Stimulated activated CD4-positive, alpha-beta T cell treated with anti-CD3 and anti-CD28 coated beads, TNF-alpha, amount 100 ng/mL, for 48 hours (primary cell): ENCODE measurements around the gene GPI.
A peak's percentile ranks its signal among the peaks of the same experiment; 100 is the strongest.

ENCODE experiments used
- DNase-seq, 3 donors: peaks; one replicate each; pipeline ENCODE4 v3.0.0-alpha.2; 2020; ENCODE audit warnings: low read depth in 3 of 3

Gene GPI

DNA sequence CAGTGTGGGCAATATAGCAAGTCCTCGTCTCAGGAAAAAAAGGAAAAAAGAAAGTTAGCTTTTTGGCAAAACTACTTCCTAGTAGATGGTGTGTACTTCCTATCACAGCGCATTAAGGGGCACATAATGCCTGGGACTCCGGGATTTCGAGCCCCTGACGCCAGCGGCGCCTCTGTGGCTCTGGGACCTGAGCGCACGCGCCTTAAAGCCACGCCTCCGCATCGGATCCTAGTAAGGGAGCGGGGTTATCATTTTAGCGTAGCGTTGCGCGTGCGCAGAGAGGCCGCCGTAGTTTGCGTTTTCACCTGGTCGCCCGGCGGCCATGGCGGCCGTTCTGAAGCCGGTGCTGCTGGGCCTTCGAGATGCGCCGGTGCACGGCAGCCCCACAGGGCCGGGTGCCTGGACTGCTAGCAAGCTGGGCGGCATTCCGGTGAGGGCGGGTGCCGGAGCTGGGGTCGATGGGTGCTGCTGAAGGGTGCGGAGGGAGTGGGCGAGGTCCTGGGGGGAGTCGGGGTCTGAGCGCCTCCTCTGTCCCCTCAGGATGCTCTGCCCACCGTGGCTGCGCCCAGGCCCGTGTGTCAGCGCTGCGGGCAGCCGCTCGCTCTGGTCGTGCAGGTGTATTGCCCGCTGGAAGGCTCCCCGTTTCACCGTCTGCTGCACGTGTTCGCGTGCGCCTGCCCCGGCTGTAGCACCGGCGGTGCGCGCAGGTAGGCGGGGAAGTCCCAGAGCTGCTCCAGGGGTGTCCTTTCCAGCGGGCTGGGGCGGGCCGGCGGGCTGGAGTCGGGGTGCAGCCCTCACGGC, 39.3 kb downstream of the GPI start, which contains the start of gene PDCD2L:
PDCD2L (plus strand) TSS at position 291 of the 801 bp plus-strand sequence; CDS start at position 323, 32 bp downstream.
- DNase-seq: peak; percentile 86 to 92 (median 90)

DNA sequence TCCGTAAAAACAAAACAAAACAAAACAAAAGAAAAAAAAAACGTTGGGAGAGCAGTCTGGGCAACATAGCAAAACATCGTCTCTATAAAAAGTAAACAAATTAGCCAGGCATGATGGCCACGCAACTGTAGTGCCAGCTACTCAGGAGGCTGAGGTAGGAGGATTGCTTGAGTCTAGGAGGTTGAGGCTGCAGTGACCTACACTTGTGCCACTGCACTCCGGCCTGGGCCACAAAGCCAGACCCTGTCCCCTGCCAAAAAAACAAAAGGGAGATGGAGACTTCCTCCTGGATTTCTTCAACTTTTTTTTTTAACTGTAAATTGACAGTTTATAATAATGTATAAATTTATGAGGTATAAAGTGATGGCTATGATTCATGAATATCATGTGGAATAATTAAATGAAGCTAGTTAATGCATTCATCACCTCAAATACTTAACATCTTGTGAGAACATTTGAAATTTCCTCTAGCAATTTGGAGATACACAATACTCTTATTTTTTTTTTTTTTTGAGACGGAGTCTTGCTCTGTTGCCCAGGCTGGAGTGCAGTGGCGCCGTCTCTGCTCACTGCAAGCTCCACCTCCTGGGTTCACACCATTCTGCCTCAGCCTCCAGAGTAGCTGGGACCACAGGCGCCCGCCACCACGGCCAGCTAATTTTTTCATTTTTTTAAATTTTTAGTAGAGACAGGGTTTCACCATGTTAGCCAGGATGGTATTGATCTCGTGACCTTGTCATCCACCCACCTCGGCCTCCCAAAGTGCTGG, 41.1 kb downstream of the GPI start:
- no peak for DNase-seq

DNA sequence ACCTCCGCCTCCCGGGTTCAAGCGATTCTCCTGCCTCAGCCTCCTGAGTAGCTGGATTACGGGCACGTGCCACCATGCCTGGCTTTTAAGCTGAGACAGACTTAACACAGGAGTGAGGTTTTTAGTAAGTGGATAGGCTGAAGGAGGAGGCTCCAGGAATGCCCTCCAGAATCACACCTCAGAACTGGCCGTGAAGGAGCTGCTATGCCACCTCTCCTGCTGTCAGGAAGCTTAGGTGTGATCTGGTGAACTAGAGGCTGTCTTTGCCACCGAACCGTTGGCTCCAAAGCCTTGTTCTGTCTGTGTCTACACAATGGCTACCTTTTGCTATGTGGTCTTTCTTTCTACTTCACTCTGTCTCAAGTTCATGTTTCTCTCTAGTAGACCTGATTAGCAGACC, 43.4 kb downstream of the GPI start:
- no peak for DNase-seq

- DNase-seq: no peak
These were observed 44.5 kb downstream of the GPI start for GRCh38 chr19:34409189-34410164.

DNA sequence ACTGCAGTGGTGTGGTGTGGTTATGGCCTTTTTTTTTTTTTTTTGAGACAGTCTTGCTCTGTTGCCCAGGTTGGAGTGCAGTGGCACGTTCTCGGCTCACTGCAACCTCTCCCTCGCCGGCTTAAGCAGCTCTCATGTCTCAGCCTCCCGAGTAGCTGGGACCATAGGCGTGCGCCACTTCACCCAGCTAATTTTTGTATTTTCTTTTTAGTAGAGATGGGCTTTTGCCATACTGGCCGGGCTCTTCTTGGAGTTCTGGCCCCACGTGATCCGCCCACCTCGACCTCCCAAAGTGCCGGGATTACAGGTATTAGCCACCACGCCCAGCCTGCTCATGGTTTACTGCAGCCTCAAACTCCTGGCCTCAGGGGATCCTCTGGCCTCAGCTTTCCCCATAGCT, 46.2 kb downstream of the GPI start:
- no peak for DNase-seq

- no peak for DNase-seq
These were observed 51.1 kb downstream of the GPI start for GRCh38 chr19:34416021-34416545.

DNA sequence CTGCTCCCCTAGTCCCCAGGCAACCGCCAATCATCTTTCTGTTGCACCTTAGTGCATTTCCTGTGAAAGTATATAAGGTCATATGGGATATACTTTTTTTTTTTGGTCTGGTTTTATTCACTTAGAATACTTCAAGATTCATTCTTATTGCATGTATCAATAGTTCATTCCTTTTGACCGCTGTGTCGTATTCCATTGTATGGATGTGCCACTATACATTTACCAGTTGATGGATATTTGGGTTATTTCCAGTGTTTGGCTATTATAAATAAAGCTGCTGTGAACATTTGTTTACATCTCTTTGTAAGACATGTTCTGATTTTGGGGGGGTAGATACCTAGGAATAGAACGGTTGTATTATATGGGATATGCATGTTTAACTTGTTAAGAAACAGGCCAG, 53.3 kb downstream of the GPI start:
- no peak for DNase-seq

DNA sequence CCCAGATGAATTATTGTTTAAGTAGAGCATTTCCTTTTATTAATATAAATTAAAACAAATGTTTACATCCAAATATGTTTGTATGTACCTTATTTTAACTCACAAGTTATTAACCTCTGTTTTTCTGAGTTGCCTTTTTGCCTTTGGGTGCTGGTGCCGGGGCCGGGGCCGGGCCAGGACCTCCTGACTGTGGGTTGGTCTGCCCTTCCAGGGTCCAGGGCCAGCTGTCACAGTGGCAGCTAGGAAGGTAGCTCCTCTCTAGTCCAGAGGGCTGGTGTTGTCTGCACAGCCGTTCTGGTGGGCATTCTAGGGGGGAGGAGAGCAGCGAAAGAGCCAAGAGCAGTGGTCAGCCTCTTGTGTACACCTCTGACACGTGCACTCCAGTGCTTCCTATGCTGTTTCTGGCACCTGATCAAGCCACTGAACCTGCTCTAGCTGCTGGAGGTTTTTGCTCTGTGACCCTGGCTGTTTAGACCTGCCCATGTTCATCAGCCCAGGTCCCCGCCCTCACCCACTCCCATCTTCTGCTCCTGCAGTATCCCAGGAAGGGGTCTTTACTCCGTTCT, 61.2 kb downstream of the GPI start:
- DNase-seq: no peak

GRCh38 chr19:34428549-34429285, 63.7 kb downstream of the GPI start:
- DNase-seq: peak in 2 of 3 donors; percentile 8 to 39

- DNase-seq: no peak
These were observed 64.6 kb downstream of the GPI start for GRCh38 chr19:34429553-34429952.

- DNase-seq: peak in 1 of 3 donors; percentile 14
These were observed 66.0 kb downstream of the GPI start for GRCh38 chr19:34430738-34431625.

DNA sequence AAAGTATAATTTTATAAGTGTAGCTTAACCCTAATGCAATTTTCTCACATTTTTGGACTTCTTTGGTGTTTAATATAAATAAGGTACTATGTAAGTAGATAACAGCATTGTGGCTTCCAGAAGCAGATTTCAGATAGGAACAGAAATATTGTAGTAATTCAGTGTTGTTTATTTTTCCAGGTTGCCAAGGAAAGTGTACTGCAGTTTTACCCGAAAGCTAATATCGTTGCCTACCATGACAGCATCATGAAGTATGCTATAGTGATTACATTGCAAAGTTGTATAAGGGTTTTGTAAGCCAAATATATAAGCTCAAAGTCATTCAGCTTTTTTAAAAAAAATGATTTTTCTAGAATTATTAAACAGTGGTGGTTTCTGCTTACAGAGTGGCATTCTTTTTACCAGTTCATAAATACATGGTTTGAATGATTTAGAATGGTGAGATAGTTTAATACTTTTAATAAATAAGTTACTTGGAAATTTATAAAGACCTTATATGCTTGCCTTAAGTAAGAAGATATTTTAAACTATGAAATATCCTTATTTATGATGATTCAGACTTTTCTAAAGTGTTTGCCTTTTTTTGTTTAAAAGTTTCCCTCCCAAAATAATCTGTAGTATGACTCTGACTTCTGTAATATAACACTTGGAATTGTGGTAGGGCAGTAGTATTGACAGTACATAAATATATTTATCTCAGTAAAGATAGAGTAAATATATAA, 66.8 kb downstream of the GPI start:
- DNase-seq: no peak

- no peak for DNase-seq
These were observed 67.8 kb downstream of the GPI start for GRCh38 chr19:34432797-34433196.

GRCh38 chr19:34436716-34437115, 71.7 kb downstream of the GPI start:
- no peak for DNase-seq

DNA sequence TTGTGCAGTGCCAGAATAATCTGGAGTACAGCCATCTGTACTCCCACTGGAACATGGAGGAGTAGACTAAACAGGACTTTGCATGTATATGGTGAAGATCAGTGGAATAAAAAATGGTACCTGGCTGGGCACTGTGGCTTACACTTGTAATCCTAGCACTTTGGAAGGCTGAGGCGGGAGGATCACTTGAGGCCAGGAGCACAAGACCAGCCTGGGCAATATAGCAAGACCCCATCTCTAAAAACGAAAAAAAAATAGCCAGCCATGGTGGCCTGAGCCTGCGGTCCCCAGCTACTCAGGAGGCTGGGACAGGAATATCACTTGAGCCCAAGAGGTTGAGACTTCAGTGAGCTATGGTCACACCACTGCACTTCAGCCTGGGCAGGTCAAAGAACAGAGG, 83.2 kb downstream of the GPI start:
- DNase-seq: no peak
